ENCODE measurements around the gene HAPLN1. TPM values are rescaled to one million over a fixed set of nuclear protein-coding genes. Genes with fewer than 3 reads are reported as not detected.

HAPLN1 gene
- polyA plus RNA-seq, 3 donors from 2014 or later, result not detected

DNA sequence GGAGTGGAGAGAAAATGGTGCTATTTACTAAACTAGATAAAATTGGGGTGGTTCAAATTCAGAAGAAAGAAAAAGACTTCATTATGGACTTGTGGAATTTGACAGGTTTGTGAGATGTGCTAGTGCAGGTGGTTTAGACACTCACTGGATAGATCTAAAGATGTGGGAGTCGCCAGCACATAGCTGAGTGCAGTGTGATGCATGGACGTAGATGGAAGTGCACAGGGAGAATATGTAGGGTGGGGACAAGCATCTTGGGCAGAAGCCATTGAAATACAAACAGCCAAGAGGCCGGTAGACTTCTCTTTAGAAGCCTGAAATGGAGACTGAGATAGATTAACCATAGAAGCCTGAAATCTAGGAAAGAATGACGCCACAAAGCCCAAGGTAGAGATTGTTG lies 10.7 kb downstream of the HAPLN1 start:
- no peak overlapping the region for H3K27ac Mint-ChIP-seq
- no peaks in the 10 kb centered on the region for H3K36me3 Mint-ChIP-seq
- no peak overlapping the region for H3K4me3 Mint-ChIP-seq
- peaks cover 2 to 5% (median 3%) of the 10 kb centered on the region in 3 donors for H3K27me3 Mint-ChIP-seq (ENCODE audit: low read depth in 3 of 3)
- H3K4me1 Mint-ChIP-seq, result no peaks in the 10 kb centered on the region
- H3K9me3 Mint-ChIP-seq, result peaks cover 0 to 7% (median 0%) of the 10 kb centered on the region in 6 donors
- DNase-seq, result no peak

DNA sequence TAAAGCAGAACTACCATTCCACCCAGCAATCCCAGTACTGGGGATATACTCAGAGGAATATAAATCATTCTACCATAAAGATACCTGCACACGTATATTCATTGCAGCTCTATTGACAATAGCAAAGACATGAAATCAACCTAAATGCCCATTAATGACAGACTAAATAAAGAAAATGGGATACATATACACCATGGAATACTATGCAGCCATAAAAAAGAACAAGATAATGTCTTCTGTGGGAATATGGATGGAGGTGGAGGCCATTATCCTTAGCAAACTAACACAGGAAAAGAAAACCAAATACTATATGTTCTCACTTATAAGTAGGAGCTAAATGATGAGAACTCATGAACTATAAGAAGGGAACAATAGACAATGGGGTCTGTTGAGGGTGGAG lies 12.5 kb downstream of the HAPLN1 start:
- no peak for DNase-seq
- no peak overlapping the region for H3K27ac Mint-ChIP-seq
- no peak overlapping the region for H3K4me3 Mint-ChIP-seq
- H3K4me1 Mint-ChIP-seq, result no peaks in the 10 kb centered on the region
- peaks cover 0 to 7% (median 3%) of the 10 kb centered on the region in 6 donors for H3K9me3 Mint-ChIP-seq
- H3K27me3 Mint-ChIP-seq (ENCODE audit: low read depth in 3 of 3), result peaks cover 0 to 5% (median 2%) of the 10 kb centered on the region in 3 donors
- H3K36me3 Mint-ChIP-seq, result no peaks in the 10 kb centered on the region

DNA sequence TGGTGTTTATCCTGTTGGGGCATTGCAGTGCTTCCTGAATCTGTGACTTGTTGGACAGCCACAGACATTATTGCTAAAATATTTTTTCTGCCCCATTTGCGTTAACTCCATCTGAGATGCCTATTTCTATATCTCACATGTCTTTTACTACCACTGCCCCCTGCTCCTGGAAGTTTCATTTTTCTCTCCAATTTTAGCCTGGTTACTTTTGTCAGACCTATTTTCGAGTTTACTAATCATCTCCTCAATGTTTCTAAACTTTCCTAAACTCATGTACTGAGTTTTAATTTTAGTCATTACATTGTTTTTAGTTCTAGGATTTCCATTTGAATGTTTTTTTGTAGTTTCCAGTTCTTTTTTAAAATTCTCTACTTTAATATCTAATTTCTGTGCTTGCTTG lies 17.6 kb downstream of the HAPLN1 start:
- Mint-ChIP-seq H3K36me3 (no peaks in the 10 kb centered on the region), H3K27me3 (ENCODE audit: low read depth in 3 of 3) (peaks cover 2 to 3% (median 2%) of the 10 kb centered on the region in 3 donors), H3K9me3 (peaks cover 0 to 7% (median 4%) of the 10 kb centered on the region in 6 donors)

DNA sequence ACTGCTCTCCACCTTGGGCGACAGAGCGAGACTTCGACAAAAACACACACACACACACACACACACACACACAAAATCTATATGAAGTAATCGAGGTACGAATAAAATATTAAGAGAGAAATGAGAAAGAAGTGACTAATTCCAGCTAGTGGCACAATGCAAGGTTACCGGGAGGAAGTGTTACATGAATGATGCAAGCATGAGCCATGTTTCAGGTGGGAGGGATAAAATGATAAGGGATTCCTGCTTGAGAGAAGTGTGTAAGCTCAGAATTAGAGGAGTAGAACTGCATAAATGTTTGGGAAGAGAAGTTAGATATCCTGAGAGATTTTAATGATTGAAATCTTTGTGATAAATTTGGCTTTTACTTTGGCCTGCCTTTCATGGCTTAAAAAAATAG lies 18.8 kb downstream of the HAPLN1 start:
- H3K27ac Mint-ChIP-seq, result no peak overlapping the region
- H3K9me3 Mint-ChIP-seq, result peaks cover 0 to 7% (median 4%) of the 10 kb centered on the region in 6 donors
- peaks cover 0 to 2% (median 2%) of the 10 kb centered on the region in 3 donors for H3K27me3 Mint-ChIP-seq (ENCODE audit: low read depth in 3 of 3)
- no peak overlapping the region for H3K4me3 Mint-ChIP-seq
- no peaks in the 10 kb centered on the region for H3K36me3 Mint-ChIP-seq
- DNase-seq, result no peak
- H3K4me1 Mint-ChIP-seq, result no peaks in the 10 kb centered on the region

More for the DNA sequence above, 17.6 kb downstream of the HAPLN1 start:
- no peak for DNase-seq
- Mint-ChIP-seq H3K4me3 (no peak overlapping the region), H3K4me1 (no peaks in the 10 kb centered on the region), H3K27ac (no peak overlapping the region)

DNA sequence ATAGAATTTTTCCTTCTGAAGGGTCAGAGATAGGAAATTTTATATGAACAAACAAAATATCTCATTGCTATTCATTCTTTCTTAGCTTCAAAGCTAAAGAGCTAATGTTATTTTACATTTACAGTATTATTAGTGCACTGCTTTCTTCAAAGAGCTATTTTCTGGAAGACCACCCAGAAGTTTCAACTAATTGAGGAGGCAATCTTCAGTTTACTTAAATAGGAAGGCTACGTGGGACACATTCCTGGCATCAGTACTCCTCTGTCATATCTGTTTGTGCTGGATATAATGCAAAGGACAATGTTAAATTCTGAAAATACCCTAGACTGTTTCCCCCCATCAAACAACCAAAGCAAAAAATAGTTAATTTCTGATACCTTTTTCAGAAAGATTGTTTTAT lies 30.8 kb downstream of the HAPLN1 start:
- Mint-ChIP-seq H3K36me3 (no peaks in the 10 kb centered on the region), H3K27me3 (ENCODE audit: low read depth in 3 of 3) (no peaks in the 10 kb centered on the region), H3K4me3 (no peak overlapping the region), H3K9me3 (peaks cover 0 to 12% (median 1%) of the 10 kb centered on the region in 6 donors), H3K4me1 (no peaks in the 10 kb centered on the region), H3K27ac (no peak overlapping the region)
- DNase-seq, result no peak

DNA sequence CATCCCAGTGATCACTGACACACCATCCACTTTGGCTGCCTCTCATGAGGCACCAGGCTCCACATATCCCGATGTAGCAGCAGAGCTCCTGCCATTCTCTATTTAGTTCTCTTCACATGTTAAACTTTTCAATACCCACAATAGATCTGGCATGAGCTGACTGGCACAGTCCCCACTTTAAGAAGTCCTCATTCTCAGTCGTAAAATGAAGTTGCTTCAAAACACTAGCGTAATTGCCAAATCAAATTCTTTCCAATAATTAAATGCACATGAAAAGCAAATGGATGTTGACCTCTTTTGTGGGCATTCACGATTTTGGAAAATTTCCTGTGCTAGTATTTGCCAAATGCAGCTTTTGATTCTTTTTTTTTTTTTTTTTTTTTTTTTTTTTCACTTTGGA lies 32.4 kb downstream of the HAPLN1 start:
- no peak overlapping the region for H3K4me3 Mint-ChIP-seq
- H3K4me1 Mint-ChIP-seq, result no peaks in the 10 kb centered on the region
- no peaks in the 10 kb centered on the region for H3K27me3 Mint-ChIP-seq (ENCODE audit: low read depth in 3 of 3)
- H3K9me3 Mint-ChIP-seq, result peaks cover 0 to 19% (median 2%) of the 10 kb centered on the region in 6 donors
- DNase-seq, result no peak
- no peaks in the 10 kb centered on the region for H3K36me3 Mint-ChIP-seq
- H3K27ac Mint-ChIP-seq, result no peak overlapping the region

DNA sequence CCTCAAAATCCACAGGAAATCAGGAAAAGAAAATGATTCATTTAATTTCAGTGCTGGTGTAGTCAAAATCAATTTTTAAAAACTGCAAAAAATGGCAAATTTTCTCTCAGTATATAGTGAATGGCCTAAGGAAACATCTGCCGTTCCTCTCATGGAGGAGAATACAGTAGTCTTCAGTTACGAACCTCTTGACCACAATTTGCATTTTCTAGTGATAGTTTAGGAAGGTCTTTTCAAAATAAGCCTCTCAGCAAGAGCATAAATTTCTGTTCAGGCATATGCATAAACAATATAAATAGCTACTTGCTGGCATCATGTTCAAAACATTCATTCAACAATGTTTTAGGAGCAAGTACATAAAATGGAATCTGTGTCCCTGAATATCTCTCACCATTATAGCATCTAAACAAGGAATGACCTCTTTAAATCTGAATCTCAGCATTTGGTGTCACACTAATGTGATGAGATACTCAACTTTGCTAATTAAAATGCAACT lies 33.5 kb downstream of the HAPLN1 start:
- Mint-ChIP-seq H3K4me3 (no peak overlapping the region), H3K9me3 (peaks cover 0 to 19% (median 2%) of the 10 kb centered on the region in 6 donors)

DNA sequence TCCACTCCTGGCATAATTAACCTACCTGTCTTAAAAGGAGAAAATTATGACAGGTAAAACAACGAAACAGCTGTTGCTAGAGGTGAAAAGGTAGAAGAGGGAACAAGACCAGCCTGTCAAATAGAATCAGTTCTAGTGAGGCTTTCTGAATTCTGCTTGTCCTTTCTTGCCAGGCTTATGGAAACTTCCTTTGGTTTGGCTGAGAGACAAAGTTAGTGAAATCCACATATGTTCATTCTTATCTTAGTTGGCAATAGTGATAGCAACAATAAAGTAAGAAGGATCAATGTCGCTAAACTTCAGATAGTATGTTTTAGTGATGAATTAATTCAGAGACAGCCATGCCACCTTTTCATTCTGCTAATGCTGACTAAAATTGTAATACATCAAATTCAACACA lies 34.4 kb downstream of the HAPLN1 start:
- H3K4me3 Mint-ChIP-seq, result no peak overlapping the region
- H3K27ac Mint-ChIP-seq, result no peak overlapping the region
- peaks cover 0 to 18% (median 3%) of the 10 kb centered on the region in 6 donors for H3K9me3 Mint-ChIP-seq
- no peaks in the 10 kb centered on the region for H3K27me3 Mint-ChIP-seq (ENCODE audit: low read depth in 3 of 3)
- DNase-seq, result no peak
- H3K36me3 Mint-ChIP-seq, result no peaks in the 10 kb centered on the region
- H3K4me1 Mint-ChIP-seq, result no peaks in the 10 kb centered on the region

More for the DNA sequence above, 33.5 kb downstream of the HAPLN1 start:
- DNase-seq, result no peak
- H3K27ac Mint-ChIP-seq, result no peak overlapping the region
- no peaks in the 10 kb centered on the region for H3K27me3 Mint-ChIP-seq (ENCODE audit: low read depth in 3 of 3)
- H3K4me1 Mint-ChIP-seq, result no peaks in the 10 kb centered on the region
- H3K36me3 Mint-ChIP-seq, result no peaks in the 10 kb centered on the region

DNA sequence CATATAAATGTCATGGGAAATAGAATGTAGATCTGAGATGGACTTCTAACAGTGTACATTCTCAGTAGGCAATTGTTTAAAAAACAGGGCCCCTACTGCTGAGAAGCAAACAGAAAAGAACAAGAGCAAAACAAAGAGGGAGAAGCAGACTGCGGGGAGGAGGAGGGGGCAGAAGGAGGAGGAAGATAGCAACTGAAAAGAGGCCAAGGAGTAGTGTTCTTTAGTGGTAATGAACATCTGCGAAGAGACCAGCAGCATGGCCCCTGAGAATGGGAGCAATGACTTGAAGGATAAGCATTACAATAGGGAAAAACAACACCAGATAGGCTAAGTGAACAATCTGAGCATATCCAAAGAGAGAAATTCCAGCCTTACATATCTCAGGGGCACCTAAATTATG lies 36.8 kb downstream of the HAPLN1 start:
- no peak overlapping the region for H3K27ac Mint-ChIP-seq
- no peaks in the 10 kb centered on the region for H3K4me1 Mint-ChIP-seq
- H3K4me3 Mint-ChIP-seq, result no peak overlapping the region

DNA sequence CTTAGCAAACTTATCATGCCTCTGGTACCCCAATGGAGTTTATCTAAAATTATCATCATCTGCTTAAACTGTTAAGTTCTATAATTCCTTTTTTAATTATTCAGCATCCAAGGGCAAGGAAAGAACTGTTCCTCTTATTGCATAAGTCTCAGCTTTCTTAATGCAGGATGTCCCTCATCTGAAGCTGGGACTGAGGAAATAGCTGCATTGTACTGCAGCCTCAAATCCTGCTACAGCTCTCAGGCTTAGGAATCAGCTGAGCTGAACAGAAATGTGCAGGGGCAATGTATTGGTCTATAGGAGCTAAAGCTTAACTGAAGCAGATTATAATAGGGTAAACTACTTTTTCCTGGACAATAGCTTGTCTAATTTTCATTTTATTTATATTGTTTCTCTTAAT lies 48.0 kb downstream of the HAPLN1 start:
- H3K9me3 Mint-ChIP-seq, result peaks cover 0 to 5% (median 2%) of the 10 kb centered on the region in 6 donors
- no peaks in the 10 kb centered on the region for H3K36me3 Mint-ChIP-seq
- no peak overlapping the region for H3K4me3 Mint-ChIP-seq
- no peak overlapping the region for H3K27ac Mint-ChIP-seq
- no peaks in the 10 kb centered on the region for H3K27me3 Mint-ChIP-seq (ENCODE audit: low read depth in 3 of 3)
- DNase-seq, result no peak
- H3K4me1 Mint-ChIP-seq, result no peaks in the 10 kb centered on the region

More for the DNA sequence above, 36.8 kb downstream of the HAPLN1 start:
- peaks cover 0 to 13% (median 2%) of the 10 kb centered on the region in 6 donors for H3K9me3 Mint-ChIP-seq
- no peaks in the 10 kb centered on the region for H3K36me3 Mint-ChIP-seq
- DNase-seq, result no peak
- peaks cover 0 to 2% (median 0%) of the 10 kb centered on the region in 3 donors for H3K27me3 Mint-ChIP-seq (ENCODE audit: low read depth in 3 of 3)

DNA sequence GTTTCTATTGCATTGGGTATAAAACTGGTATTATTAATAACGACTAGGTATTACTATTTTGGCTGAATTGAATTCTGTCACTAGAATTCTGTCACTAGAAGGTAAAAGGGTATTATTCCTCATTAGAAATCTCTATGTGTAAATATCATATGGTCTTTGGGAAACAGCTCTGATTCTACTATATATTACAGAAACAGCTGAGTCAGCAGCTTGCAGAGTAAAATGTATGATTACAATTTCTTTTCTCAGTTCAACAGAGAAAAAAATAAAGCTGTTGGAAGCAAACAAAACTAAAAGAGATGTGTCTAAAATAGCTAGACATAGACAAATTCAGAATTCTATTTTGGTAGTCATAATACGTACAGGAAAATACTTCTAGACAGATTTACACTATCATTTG lies 48.5 kb downstream of the HAPLN1 start:
- DNase-seq, result no peak
- Mint-ChIP-seq H3K9me3 (peaks cover 0 to 5% (median 2%) of the 10 kb centered on the region in 6 donors), H3K27ac (no peak overlapping the region), H3K4me3 (no peak overlapping the region), H3K4me1 (no peaks in the 10 kb centered on the region), H3K36me3 (no peaks in the 10 kb centered on the region), H3K27me3 (ENCODE audit: low read depth in 3 of 3) (no peaks in the 10 kb centered on the region)

DNA sequence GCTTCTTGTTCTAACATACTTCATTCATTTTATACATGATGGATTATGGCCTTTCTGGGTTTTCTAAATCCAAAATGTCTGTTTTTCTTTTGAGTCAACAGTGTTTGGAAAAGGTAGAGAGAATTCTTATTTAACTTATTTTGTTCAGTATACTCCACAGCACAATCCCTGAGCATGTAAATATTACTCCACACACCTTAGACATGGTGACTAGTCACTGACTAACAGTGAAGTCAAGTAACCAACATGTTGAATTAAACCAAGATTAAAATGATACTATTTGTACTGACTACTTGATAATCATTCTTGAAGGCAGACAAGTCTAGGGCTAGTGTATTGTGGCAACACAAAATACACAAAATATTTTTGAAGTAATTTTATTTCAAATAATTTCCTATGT lies 55.0 kb downstream of the HAPLN1 start:
- Mint-ChIP-seq H3K4me1 (no peaks in the 10 kb centered on the region), H3K36me3 (no peaks in the 10 kb centered on the region), H3K9me3 (peaks cover 0 to 10% (median 5%) of the 10 kb centered on the region in 6 donors), H3K27ac (no peak overlapping the region), H3K4me3 (no peak overlapping the region), H3K27me3 (ENCODE audit: low read depth in 3 of 3) (no peaks in the 10 kb centered on the region)
- DNase-seq, result no peak

DNA sequence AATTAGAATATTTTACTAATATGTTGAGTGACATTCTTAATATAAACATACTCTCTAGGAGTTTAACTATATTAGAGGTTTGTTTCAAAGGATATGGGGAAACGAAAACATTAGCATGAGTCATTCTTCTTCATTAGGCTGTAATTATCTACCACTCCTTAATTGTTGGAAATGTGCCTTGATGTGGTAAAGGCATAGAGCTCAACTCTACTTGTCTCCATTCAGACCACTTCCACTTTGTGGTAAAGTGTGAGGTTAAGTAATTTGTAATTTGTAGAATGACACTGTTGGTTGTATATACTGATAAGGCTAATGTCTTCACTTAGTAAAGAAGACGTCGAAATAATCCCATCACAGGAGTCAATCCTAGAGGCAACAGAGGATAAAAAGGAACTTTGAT lies 58.1 kb downstream of the HAPLN1 start:
- no peak for DNase-seq
- no peak overlapping the region for H3K27ac Mint-ChIP-seq
- H3K36me3 Mint-ChIP-seq, result no peaks in the 10 kb centered on the region
- H3K4me3 Mint-ChIP-seq, result no peak overlapping the region
- peaks cover 0 to 11% (median 4%) of the 10 kb centered on the region in 6 donors for H3K9me3 Mint-ChIP-seq
- H3K4me1 Mint-ChIP-seq, result no peaks in the 10 kb centered on the region
- H3K27me3 Mint-ChIP-seq (ENCODE audit: low read depth in 3 of 3), result no peaks in the 10 kb centered on the region

DNA sequence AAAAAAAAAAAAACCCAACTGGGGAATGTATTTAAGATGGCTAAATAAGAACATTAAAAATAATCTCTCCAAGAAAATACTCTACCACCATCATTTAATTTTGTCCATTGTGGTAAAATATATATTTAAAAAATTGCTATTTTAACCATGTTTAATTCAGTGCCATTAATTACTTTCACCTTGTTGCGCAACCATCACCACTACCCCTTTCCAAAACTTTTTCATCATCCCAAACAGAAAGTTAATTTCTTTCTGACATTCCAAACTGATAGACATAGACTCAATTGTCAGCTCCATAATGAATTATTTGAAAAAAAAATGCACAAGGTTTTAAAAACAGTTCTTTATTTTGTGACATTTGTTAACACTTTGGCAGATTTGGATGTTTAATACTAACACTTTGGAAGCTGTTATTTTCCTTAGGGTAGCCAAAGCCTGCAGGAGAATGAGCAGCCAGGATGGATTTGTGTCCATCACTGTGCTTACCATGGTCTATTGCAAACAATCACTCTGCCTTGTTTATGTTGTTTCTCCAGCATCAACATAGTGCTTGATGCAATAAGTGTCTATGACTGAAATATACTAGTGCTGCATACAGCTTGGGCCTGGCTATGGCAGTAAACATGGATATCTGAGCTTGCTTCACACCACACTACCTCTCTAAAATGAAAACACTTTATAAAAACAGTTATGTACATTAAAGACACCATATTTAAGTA lies 62.7 kb downstream of the HAPLN1 start:
- Mint-ChIP-seq H3K4me1 (no peaks in the 10 kb centered on the region), H3K27ac (no peak overlapping the region), H3K27me3 (ENCODE audit: low read depth in 3 of 3) (peaks cover 0 to 1% (median 0%) of the 10 kb centered on the region in 3 donors), H3K36me3 (no peaks in the 10 kb centered on the region), H3K9me3 (peaks cover 0 to 11% (median 2%) of the 10 kb centered on the region in 6 donors), H3K4me3 (no peak overlapping the region)
- no peak for DNase-seq
